H9 (cell line): ENCODE results near the gene GPALPP1. TPM values are rescaled to one million over a fixed set of nuclear protein-coding genes. Genes with fewer than 3 reads are reported as not detected.

Source experiments
- DNase-seq: peaks from one replicate; pipeline ENCODE4 v3.0.0-alpha.2; 2017
- H2AFZ ChIP-seq: one replicate; pipeline ENCODE4 v1.6.1; 2013; ENCODE audit warnings: mild to moderate bottlenecking, low read length, control low read depth, moderate library complexity
- H2AK5ac ChIP-seq: 2 replicates; pipeline ENCODE4 v1.6.1; 2013; ENCODE audit warnings: low read length, control low read depth, mixed read lengths; ENCODE audit not compliant: insufficient read length
- H2BK120ac ChIP-seq: one replicate; pipeline ENCODE4 v1.6.1; 2013; ENCODE audit warnings: low read depth, mild to moderate bottlenecking, low read length, control low read depth, inconsistent platforms; ENCODE audit not compliant: poor library complexity, severe bottlenecking
- H2BK12ac ChIP-seq: 2 replicates; pipeline ENCODE4 v1.6.1; 2013; ENCODE audit warnings: low read length, control low read depth, mixed read lengths, low read depth; ENCODE audit not compliant: insufficient read length
- H2BK15ac ChIP-seq: 2 replicates; pipeline ENCODE4 v1.6.1; 2013; ENCODE audit warnings: low read depth, low read length, control low read depth
- H2BK20ac ChIP-seq: one replicate; pipeline ENCODE4 v1.6.1; 2013; ENCODE audit warnings: low read depth, mild to moderate bottlenecking, low read length, control low read depth, inconsistent platforms; ENCODE audit not compliant: poor library complexity, severe bottlenecking
- H2BK5ac ChIP-seq: 2 replicates; pipeline ENCODE4 v1.6.1; 2013; ENCODE audit warnings: low read length, control low read depth, mixed read lengths; ENCODE audit not compliant: insufficient read length
- H3K14ac ChIP-seq: 2 replicates; pipeline ENCODE4 v1.6.1; 2013; ENCODE audit warnings: low read length, control low read depth; ENCODE audit not compliant: insufficient read depth
- H3K18ac ChIP-seq: 2 replicates; pipeline ENCODE4 v1.6.1; 2013; ENCODE audit warnings: low read depth, mild to moderate bottlenecking, mixed read lengths, low read length, control low read depth; ENCODE audit not compliant: insufficient read length
- H3K23ac ChIP-seq: 2 replicates; pipeline ENCODE4 v1.6.1; 2013; ENCODE audit warnings: low read length, control low read depth, mixed read lengths, low read depth; ENCODE audit not compliant: insufficient read length
- H3K23me2 ChIP-seq: 2 replicates; pipeline ENCODE4 v1.6.1; 2013; ENCODE audit warnings: low read depth, mild to moderate bottlenecking, mixed read lengths, low read length, control low read depth; ENCODE audit not compliant: insufficient read length, poor library complexity, severe bottlenecking
- H3K27ac ChIP-seq: 2 replicates; pipeline ENCODE4 v1.5.1; 2013; ENCODE audit warnings: low read length, control low read depth, mixed read lengths, low read depth; ENCODE audit not compliant: insufficient read length
- H3K27me3 ChIP-seq: 2 replicates; pipeline ENCODE4 v1.6.1; 2013; ENCODE audit warnings: low read length, control low read depth, inconsistent platforms; ENCODE audit not compliant: insufficient read depth
- H3K4ac ChIP-seq: 2 replicates; pipeline ENCODE4 v1.6.1; 2013; ENCODE audit warnings: low read depth, mild to moderate bottlenecking, control low read depth, inconsistent platforms, low read length, moderate library complexity
- H3K4me1 ChIP-seq: 2 replicates; pipeline ENCODE4 v1.6.1; 2013; ENCODE audit warnings: low read length, control low read depth, inconsistent platforms; ENCODE audit not compliant: insufficient read depth
- H3K4me2 ChIP-seq: 2 replicates; pipeline ENCODE4 v1.6.1; 2013; ENCODE audit warnings: low read length, control low read depth, mixed read lengths; ENCODE audit not compliant: insufficient read length, insufficient read depth
- H3K56ac ChIP-seq: 2 replicates; pipeline ENCODE4 v1.6.1; 2013; ENCODE audit warnings: low read depth, mild to moderate bottlenecking, mixed read lengths, low read length, control low read depth; ENCODE audit not compliant: insufficient read length
- H3K79me1 ChIP-seq: 2 replicates; pipeline ENCODE4 v1.6.1; 2013; ENCODE audit warnings: low read depth, mild to moderate bottlenecking, moderate library complexity, low read length, control low read depth, inconsistent platforms; ENCODE audit not compliant: insufficient read depth, poor library complexity, severe bottlenecking
- H3K79me2 ChIP-seq: 2 replicates; pipeline ENCODE4 v1.6.1; 2013; ENCODE audit warnings: low read length, control low read depth, inconsistent platforms; ENCODE audit not compliant: insufficient read depth
- H3K9ac ChIP-seq: 2 replicates; pipeline ENCODE4 v1.6.1; 2013; ENCODE audit warnings: low read length, control low read depth, mixed read lengths; ENCODE audit not compliant: insufficient read length; ENCODE audit errors: extremely low read depth
- H3K9me3 ChIP-seq: one replicate; pipeline ENCODE4 v1.6.1; 2013; ENCODE audit warnings: low read depth, low read length, inconsistent platforms; ENCODE audit not compliant: control insufficient read depth
- H3T11ph ChIP-seq: one replicate; pipeline ENCODE4 v1.6.1; 2013; ENCODE audit warnings: mild to moderate bottlenecking, low read length, control low read depth, inconsistent platforms
- H4K20me1 ChIP-seq: one replicate; pipeline ENCODE4 v1.6.1; 2013; ENCODE audit not compliant: control insufficient read depth, insufficient read length, insufficient read depth
- H4K5ac ChIP-seq: 2 replicates; pipeline ENCODE4 v1.6.1; 2013; ENCODE audit warnings: low read depth, mild to moderate bottlenecking, mixed read lengths, low read length, control low read depth; ENCODE audit not compliant: insufficient read length
- H4K8ac ChIP-seq: replicated peaks from 2 replicates; pipeline ENCODE4 v1.6.1; 2013; ENCODE audit warnings: low read length, control low read depth, mixed read lengths, low read depth; ENCODE audit not compliant: insufficient read length
- H4K91ac ChIP-seq: 2 replicates; pipeline ENCODE4 v1.6.1; 2013; ENCODE audit warnings: low read depth, mild to moderate bottlenecking, moderate library complexity, mixed read lengths, low read length, control low read depth; ENCODE audit not compliant: insufficient read length
- H3K27ac Mint-ChIP-seq, 3 experiments: 2 replicates in 2 of 3; 3 replicates in 1 of 3; pipeline ENCODE4 v1.8.0; 2020 to 2021; ENCODE audit warnings: mixed read lengths in 3 of 3, mild to moderate bottlenecking in 1 of 3, moderate library complexity in 1 of 3
- H3K27me3 Mint-ChIP-seq: 2 replicates; pipeline ENCODE4 v1.8.0; 2021; ENCODE audit warnings: low read depth, mild to moderate bottlenecking, moderate library complexity, mixed read lengths
- H3K36me3 Mint-ChIP-seq, 3 experiments: 2 replicates in 2 of 3; 3 replicates in 1 of 3; pipeline ENCODE4 v1.8.0; 2020 to 2021; ENCODE audit warnings: low read depth in 3 of 3, mixed read lengths in 3 of 3; ENCODE audit not compliant: insufficient read depth in 1 of 3
- H3K4me1 Mint-ChIP-seq, 2 experiments: 2 replicates each; pipeline ENCODE4 v1.8.0; 2020; ENCODE audit warnings: mixed read lengths in 2 of 2
- H3K4me3 Mint-ChIP-seq, 2 experiments: 2 replicates in 1 of 2; 3 replicates in 1 of 2; pipeline ENCODE4 v1.8.0; 2020 to 2021; ENCODE audit warnings: mild to moderate bottlenecking in 2 of 2, mixed read lengths in 2 of 2, moderate library complexity in 1 of 2
- H3K9me3 Mint-ChIP-seq, 2 experiments: 2 replicates in 1 of 2; 3 replicates in 1 of 2; pipeline ENCODE4 v1.8.0; 2020; ENCODE audit warnings: mild to moderate bottlenecking in 2 of 2, mixed read lengths in 2 of 2, moderate library complexity in 1 of 2
- CTCF ChIP-seq: fragments of 200-600 bp; sonication (generic); conservative IDR thresholded peaks from 3 replicates; pipeline ENCODE4 v1.8.0; 2021; ENCODE audit warnings: antibody characterized with exemption, mild to moderate bottlenecking
- WGBS: extraction: QIAGEN DNeasy Blood & Tissue Kit; methylation state at CpG from one replicate; pipeline ENCODE4 v1.1.7; 2013; ENCODE audit warnings: missing lambda C conversion rate, low lambda C conversion rate, mixed read lengths; ENCODE audit not compliant: insufficient read length; ENCODE audit errors: extremely low coverage; 5-methylcytosine and 5-hydroxymethylcytosine counted together
- total RNA-seq: library from RNA; stranded (reverse); gene quantifications from 2 replicates; pipeline ENCODE4 v1.2.1, GENCODE V29; 2021

GPALPP1 gene
- total RNA-seq, 1 experiment from 2014 or later, result 21.9 TPM

- no peaks in the 10 kb centered on the region for H3K9me3 ChIP-seq
- no peak overlapping the region for H3K4me2 ChIP-seq
- no peak overlapping the region for H3K4ac ChIP-seq
- H4K20me1 ChIP-seq, result no peaks in the 10 kb centered on the region
- no peak overlapping the region for H3K27ac Mint-ChIP-seq
- H3T11ph ChIP-seq, result no peak overlapping the region
- H2BK15ac ChIP-seq, result no peak overlapping the region
- no peaks in the 10 kb centered on the region for H3K9me3 Mint-ChIP-seq
- no peak overlapping the region for H2BK12ac ChIP-seq
- H3K9ac ChIP-seq, result no peak overlapping the region
- no peaks in the 10 kb centered on the region for H3K79me1 ChIP-seq
- H3K4me3 Mint-ChIP-seq, result no peak overlapping the region
- no peak overlapping the region for H3K14ac ChIP-seq
- H3K4me1 Mint-ChIP-seq, result no peaks in the 10 kb centered on the region
- no peaks in the 10 kb centered on the region for H3K79me2 ChIP-seq
- H3K4me1 ChIP-seq, result no peaks in the 10 kb centered on the region
- no peak for TF ChIP-seq CTCF
- no peak overlapping the region for H4K8ac ChIP-seq
- no peak overlapping the region for H4K91ac ChIP-seq
- H2AK5ac ChIP-seq, result no peak overlapping the region
- H2BK5ac ChIP-seq, result no peak overlapping the region
- H3K27me3 Mint-ChIP-seq, result peaks cover 2% of the 10 kb centered on the region; the same call in 1 of the 2 replicates
- DNase-seq, result no peak
- no peak overlapping the region for H3K27ac ChIP-seq
- no peak overlapping the region for H2AFZ ChIP-seq
- H3K36me3 Mint-ChIP-seq, result no peaks in the 10 kb centered on the region
- WGBS, result no CpG with 5 or more reads among the region's 6 CpGs
- no peaks in the 10 kb centered on the region for H3K27me3 ChIP-seq
- no peak overlapping the region for H2BK120ac ChIP-seq
- H2BK20ac ChIP-seq, result no peak overlapping the region
- H3K23ac ChIP-seq, result no peak overlapping the region
- H4K5ac ChIP-seq, result no peak overlapping the region
- no peak overlapping the region for H3K18ac ChIP-seq
- H3K56ac ChIP-seq, result no peak overlapping the region
- no peaks in the 10 kb centered on the region for H3K23me2 ChIP-seq
Measured at GRCh38 chr13:45064889-45065288, 75.6 kb downstream of the GPALPP1 start.
